ENCODE results near the gene ZNF768.

ZNF768 gene

GRCh38 chr16:30526137-30526822 is at the start of gene ZNF768:
TSS of gene ZNF768 (minus strand) at chr16:30526566. CDS start at chr16:30526413, 153 bp downstream.
- DNase-seq (ENCODE audit: low read depth in 2 of 2) = no peak

GRCh38 chr16:30574678-30575077 is 48.3 kb upstream of the ZNF768 start:
- DNase-seq (ENCODE audit: low read depth in 2 of 2) = no peak

GRCh38 chr16:30571445-30572322 is 45.3 kb upstream of the ZNF768 start, which contains the start of gene ZNF688:
TSS of gene ZNF688 (minus strand) at chr16:30571714. CDS start at chr16:30571629, 85 bp downstream.
- DNase-seq (ENCODE audit: low read depth in 2 of 2) = peak; percentile 94 to 96

- no peak for DNase-seq (ENCODE audit: low read depth in 2 of 2)
Measured at GRCh38 chr16:30570636-30571444, 44.5 kb upstream of the ZNF768 start.

- DNase-seq (ENCODE audit: low read depth in 2 of 2) = no peak
Measured at GRCh38 chr16:30569746-30570635, 43.6 kb upstream of the ZNF768 start.

- DNase-seq (ENCODE audit: low read depth in 2 of 2) = no peak
Measured at GRCh38 chr16:30569281-30569680, 42.9 kb upstream of the ZNF768 start.

- DNase-seq (ENCODE audit: low read depth in 2 of 2) = peak; percentile 23 to 26
Measured at GRCh38 chr16:30567991-30568638, 41.7 kb upstream of the ZNF768 start.

- DNase-seq (ENCODE audit: low read depth in 2 of 2) = no peak
Measured at GRCh38 chr16:30567160-30567990, 41.0 kb upstream of the ZNF768 start.

- no peak for DNase-seq (ENCODE audit: low read depth in 2 of 2)
Measured at GRCh38 chr16:30566531-30566930, 40.2 kb upstream of the ZNF768 start.

- no peak for DNase-seq (ENCODE audit: low read depth in 2 of 2)
Measured at GRCh38 chr16:30565984-30566383, 39.6 kb upstream of the ZNF768 start.

- DNase-seq (ENCODE audit: low read depth in 2 of 2) = no peak
Measured at GRCh38 chr16:30565526-30565925, 39.2 kb upstream of the ZNF768 start.

- no peak for DNase-seq (ENCODE audit: low read depth in 2 of 2)
Measured at GRCh38 chr16:30562021-30562420, 35.7 kb upstream of the ZNF768 start.

GRCh38 chr16:30561089-30561816 is 34.9 kb upstream of the ZNF768 start:
- no peak for DNase-seq (ENCODE audit: low read depth in 2 of 2)

GRCh38 chr16:30559690-30560089 is 33.3 kb upstream of the ZNF768 start:
- DNase-seq (ENCODE audit: low read depth in 2 of 2) = no peak

GRCh38 chr16:30558789-30559377 is 32.5 kb upstream of the ZNF768 start:
- no peak for DNase-seq (ENCODE audit: low read depth in 2 of 2)

GRCh38 chr16:30557957-30558788 is 31.8 kb upstream of the ZNF768 start, which contains the start of gene ZNF764:
TSS of gene ZNF764 (minus strand) at chr16:30558374. CDS start at chr16:30558182, 192 bp downstream.
- DNase-seq (ENCODE audit: low read depth in 2 of 2) = peak; percentile 95

GRCh38 chr16:30557707-30557956 is 31.3 kb upstream of the ZNF768 start:
- DNase-seq (ENCODE audit: low read depth in 2 of 2) = no peak

GRCh38 chr16:30556125-30556473 is 29.7 kb upstream of the ZNF768 start:
- DNase-seq (ENCODE audit: low read depth in 2 of 2) = no peak
